ENCODE measurements around the gene PPP1R36. TPM values are rescaled to one million over a fixed set of nuclear protein-coding genes. Genes with fewer than 3 reads are reported as not detected.

Gene PPP1R36
- total and polyA plus RNA-seq, 2 of the 13 experiments (the other 11 are each of a cell fraction or from before 2014, with no cell fraction given): 0.11 to 0.17 TPM

GRCh38 chr14:64502887-64503433 lies 46.8 kb upstream of the PPP1R36 start (continued):
- TF ChIP-seq, protein P1, sequence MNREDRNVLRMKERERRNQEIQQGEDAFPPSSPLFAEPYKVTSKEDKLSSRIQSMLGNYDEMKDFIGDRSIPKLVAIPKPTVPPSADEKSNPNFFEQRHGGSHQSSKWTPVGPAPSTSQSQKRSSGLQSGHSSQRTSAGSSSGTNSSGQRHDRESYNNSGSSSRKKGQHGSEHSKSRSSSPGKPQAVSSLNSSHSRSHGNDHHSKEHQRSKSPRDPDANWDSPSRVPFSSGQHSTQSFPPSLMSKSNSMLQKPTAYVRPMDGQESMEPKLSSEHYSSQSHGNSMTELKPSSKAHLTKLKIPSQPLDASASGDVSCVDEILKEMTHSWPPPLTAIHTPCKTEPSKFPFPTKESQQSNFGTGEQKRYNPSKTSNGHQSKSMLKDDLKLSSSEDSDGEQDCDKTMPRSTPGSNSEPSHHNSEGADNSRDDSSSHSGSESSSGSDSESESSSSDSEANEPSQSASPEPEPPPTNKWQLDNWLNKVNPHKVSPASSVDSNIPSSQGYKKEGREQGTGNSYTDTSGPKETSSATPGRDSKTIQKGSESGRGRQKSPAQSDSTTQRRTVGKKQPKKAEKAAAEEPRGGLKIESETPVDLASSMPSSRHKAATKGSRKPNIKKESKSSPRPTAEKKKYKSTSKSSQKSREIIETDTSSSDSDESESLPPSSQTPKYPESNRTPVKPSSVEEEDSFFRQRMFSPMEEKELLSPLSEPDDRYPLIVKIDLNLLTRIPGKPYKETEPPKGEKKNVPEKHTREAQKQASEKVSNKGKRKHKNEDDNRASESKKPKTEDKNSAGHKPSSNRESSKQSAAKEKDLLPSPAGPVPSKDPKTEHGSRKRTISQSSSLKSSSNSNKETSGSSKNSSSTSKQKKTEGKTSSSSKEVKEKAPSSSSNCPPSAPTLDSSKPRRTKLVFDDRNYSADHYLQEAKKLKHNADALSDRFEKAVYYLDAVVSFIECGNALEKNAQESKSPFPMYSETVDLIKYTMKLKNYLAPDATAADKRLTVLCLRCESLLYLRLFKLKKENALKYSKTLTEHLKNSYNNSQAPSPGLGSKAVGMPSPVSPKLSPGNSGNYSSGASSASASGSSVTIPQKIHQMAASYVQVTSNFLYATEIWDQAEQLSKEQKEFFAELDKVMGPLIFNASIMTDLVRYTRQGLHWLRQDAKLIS (CRISPR knock-in tag; IDR thresholded peaks at IDR 0.05): no peak
- no peak for TF ChIP-seq ATRX (CRISPR knock-in tag; IDR thresholded peaks at IDR 0.05; ENCODE audit: borderline replicate concordance)
- no peak for TF ChIP-seq ZNF670 (CRISPR knock-in tag; IDR thresholded peaks at IDR 0.05; ENCODE audit: borderline replicate concordance)
- TF ChIP-seq ZNF678 (CRISPR knock-in tag; IDR thresholded peaks at IDR 0.05): no peak
- no peak for TF ChIP-seq MTF1 (CRISPR knock-in tag; IDR thresholded peaks at IDR 0.05)
- no peak for TF ChIP-seq DMAP1 (CRISPR knock-in tag; IDR thresholded peaks at IDR 0.05)
- TF ChIP-seq, protein P2, sequence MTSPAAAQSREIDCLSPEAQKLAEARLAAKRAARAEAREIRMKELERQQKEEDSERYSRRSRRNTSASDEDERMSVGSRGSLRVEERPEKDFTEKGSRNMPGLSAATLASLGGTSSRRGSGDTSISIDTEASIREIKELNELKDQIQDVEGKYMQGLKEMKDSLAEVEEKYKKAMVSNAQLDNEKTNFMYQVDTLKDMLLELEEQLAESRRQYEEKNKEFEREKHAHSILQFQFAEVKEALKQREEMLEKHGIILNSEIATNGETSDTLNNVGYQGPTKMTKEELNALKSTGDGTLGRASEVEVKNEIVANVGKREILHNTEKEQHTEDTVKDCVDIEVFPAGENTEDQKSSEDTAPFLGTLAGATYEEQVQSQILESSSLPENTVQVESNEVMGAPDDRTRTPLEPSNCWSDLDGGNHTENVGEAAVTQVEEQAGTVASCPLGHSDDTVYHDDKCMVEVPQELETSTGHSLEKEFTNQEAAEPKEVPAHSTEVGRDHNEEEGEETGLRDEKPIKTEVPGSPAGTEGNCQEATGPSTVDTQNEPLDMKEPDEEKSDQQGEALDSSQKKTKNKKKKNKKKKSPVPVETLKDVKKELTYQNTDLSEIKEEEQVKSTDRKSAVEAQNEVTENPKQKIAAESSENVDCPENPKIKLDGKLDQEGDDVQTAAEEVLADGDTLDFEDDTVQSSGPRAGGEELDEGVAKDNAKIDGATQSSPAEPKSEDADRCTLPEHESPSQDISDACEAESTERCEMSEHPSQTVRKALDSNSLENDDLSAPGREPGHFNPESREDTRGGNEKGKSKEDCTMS (CRISPR knock-in tag; conservative IDR thresholded peaks at IDR 0.05): no peak
- TF ChIP-seq POGK (CRISPR knock-in tag; conservative IDR thresholded peaks at IDR 0.05): 0 out of 2 replicates have a peak, but pooled peaks have one; percentile 3
- TF ChIP-seq CCAR2 (optimal IDR thresholded peaks at IDR 0.05; ENCODE audit: low read depth, low read length): no peak
- no peak for TF ChIP-seq HNRNPK (IDR thresholded peaks at IDR 0.05; ENCODE audit: low read depth, low read length, poor library complexity, severe bottlenecking)
- TF ChIP-seq, protein P3, sequence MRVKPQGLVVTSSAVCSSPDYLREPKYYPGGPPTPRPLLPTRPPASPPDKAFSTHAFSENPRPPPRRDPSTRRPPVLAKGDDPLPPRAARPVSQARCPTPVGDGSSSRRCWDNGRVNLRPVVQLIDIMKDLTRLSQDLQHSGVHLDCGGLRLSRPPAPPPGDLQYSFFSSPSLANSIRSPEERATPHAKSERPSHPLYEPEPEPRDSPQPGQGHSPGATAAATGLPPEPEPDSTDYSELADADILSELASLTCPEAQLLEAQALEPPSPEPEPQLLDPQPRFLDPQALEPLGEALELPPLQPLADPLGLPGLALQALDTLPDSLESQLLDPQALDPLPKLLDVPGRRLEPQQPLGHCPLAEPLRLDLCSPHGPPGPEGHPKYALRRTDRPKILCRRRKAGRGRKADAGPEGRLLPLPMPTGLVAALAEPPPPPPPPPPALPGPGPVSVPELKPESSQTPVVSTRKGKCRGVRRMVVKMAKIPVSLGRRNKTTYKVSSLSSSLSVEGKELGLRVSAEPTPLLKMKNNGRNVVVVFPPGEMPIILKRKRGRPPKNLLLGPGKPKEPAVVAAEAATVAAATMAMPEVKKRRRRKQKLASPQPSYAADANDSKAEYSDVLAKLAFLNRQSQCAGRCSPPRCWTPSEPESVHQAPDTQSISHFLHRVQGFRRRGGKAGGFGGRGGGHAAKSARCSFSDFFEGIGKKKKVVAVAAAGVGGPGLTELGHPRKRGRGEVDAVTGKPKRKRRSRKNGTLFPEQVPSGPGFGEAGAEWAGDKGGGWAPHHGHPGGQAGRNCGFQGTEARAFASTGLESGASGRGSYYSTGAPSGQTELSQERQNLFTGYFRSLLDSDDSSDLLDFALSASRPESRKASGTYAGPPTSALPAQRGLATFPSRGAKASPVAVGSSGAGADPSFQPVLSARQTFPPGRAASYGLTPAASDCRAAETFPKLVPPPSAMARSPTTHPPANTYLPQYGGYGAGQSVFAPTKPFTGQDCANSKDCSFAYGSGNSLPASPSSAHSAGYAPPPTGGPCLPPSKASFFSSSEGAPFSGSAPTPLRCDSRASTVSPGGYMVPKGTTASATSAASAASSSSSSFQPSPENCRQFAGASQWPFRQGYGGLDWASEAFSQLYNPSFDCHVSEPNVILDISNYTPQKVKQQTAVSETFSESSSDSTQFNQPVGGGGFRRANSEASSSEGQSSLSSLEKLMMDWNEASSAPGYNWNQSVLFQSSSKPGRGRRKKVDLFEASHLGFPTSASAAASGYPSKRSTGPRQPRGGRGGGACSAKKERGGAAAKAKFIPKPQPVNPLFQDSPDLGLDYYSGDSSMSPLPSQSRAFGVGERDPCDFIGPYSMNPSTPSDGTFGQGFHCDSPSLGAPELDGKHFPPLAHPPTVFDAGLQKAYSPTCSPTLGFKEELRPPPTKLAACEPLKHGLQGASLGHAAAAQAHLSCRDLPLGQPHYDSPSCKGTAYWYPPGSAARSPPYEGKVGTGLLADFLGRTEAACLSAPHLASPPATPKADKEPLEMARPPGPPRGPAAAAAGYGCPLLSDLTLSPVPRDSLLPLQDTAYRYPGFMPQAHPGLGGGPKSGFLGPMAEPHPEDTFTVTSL (CRISPR knock-in tag; IDR thresholded peaks at IDR 0.05; ENCODE audit: borderline replicate concordance): peak; percentile 46; the same call in 1 of the 2 replicates
- no peak for TF ChIP-seq ERF (CRISPR knock-in tag; IDR thresholded peaks at IDR 0.05)
- TF ChIP-seq ZMAT3 (CRISPR knock-in tag; conservative IDR thresholded peaks at IDR 0.05): no peak
- TF ChIP-seq ZNF30 (CRISPR knock-in tag; IDR thresholded peaks at IDR 0.05): no peak; the same call in 1 of the 2 replicates
- no peak for TF ChIP-seq DR1 (CRISPR knock-in tag; IDR thresholded peaks at IDR 0.05)
- no peak for TF ChIP-seq ZNF737 (CRISPR knock-in tag; IDR thresholded peaks at IDR 0.05; ENCODE audit: borderline replicate concordance)

Measured in HepG2 (cell line).